Measurements from ENCODE around the gene FIGNL1. TPM values are rescaled to one million over a fixed set of nuclear protein-coding genes. Genes with fewer than 3 reads are reported as not detected.
"Not testable (repeated sequence)": the region's sequence is repeated elsewhere in the genome, so short reads cannot be mapped to it uniquely, and the experiment has no call there.

Gene FIGNL1
- total RNA-seq, 2 donors from 2014 or later, result 2.0 to 7.0 TPM

GRCh38 chr7:50462361-50462760 is 12.2 kb upstream of the FIGNL1 start:
- Histone ChIP-seq H3K4me1 (no peaks in the 10 kb centered on the region), H3K4me3 (no peak overlapping the region), H3K36me3 (replicated peaks in 1 of 2; ENCODE audit: insufficient read depth in 1 of 2, low read depth in 2 of 2) (no peaks in the 10 kb centered on the region), H3K27me3 (no peaks in the 10 kb centered on the region), H3K27ac (no peak overlapping the region), H3K9me3 (no peaks in the 10 kb centered on the region)
- intact Hi-C loops (cut with DNase I), result no loop called here
- DNase-seq (no peak), ATAC-seq (no peak)
- WGBS, 2 donors, result 86 to 90% methylated on average over 4 of the region's 4 CpGs
- TF ChIP-seq POLR2A (IDR thresholded peaks at IDR 0.05) (no peak), CTCF (IDR thresholded peaks at IDR 0.05) (no peak)

DNA sequence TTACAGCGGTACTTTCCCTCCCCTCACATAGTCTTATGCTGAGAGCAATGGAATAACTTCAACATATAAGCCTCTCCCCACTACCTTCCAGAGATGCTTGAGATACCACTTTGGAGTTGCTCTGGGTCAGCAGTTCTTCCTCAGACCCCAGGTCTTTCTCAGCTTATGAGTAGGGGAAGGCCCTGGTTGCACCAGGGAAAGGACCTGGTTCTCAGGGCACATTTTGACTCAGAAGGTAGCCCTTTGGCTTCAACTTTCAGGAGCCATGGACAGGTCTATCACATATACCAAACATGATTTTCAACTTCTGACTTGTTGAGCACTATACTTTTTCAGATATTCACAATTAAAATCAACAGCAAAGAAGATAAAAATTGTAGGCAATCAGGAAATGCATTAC is 11.5 kb upstream of the FIGNL1 start:
- TF ChIP-seq CTCF (IDR thresholded peaks at IDR 0.05), result no peak
- TF ChIP-seq POLR2A (IDR thresholded peaks at IDR 0.05), result no peak
- 86 to 100% methylated on average over 1 of the region's 1 CpG for whole genome bisulfite sequencing, 2 donors
- DNase-seq, result no peak
- Histone ChIP-seq H3K4me3 (no peak overlapping the region), H3K9me3 (no peaks in the 10 kb centered on the region), H3K4me1 (peaks cover 2% of the 10 kb centered on the region), H3K27ac (no peak overlapping the region), H3K36me3 (replicated peaks in 1 of 2; ENCODE audit: insufficient read depth in 1 of 2, low read depth in 2 of 2) (no peaks in the 10 kb centered on the region), H3K27me3 (no peaks in the 10 kb centered on the region)
- no peak for ATAC-seq
- intact Hi-C loops (cut with DNase I), result no loop called here

- H3K27ac ChIP-seq; H3K9me3 ChIP-seq; DNase-seq; H3K4me1 ChIP-seq; H3K36me3 ChIP-seq (replicated peaks in 1 of 2; ENCODE audit: insufficient read depth in 1 of 2, low read depth in 2 of 2); H3K4me3 ChIP-seq; H3K27me3 ChIP-seq; ATAC-seq; intact Hi-C loops (cut with DNase I): not testable (repeated sequence)
- WGBS, 2 donors, result 96% methylated on average over 27 of the region's 27 CpGs; no CpG with 5 or more reads in 1 of the 2 donors
Measured at GRCh38 chr7:50459183-50459582, 9.0 kb upstream of the FIGNL1 start.

GRCh38 chr7:50458651-50459050 is 8.5 kb upstream of the FIGNL1 start:
- H3K4me1 ChIP-seq; DNase-seq; H3K27me3 ChIP-seq; H3K27ac ChIP-seq; ATAC-seq; H3K4me3 ChIP-seq; H3K36me3 ChIP-seq (replicated peaks in 1 of 2; ENCODE audit: insufficient read depth in 1 of 2, low read depth in 2 of 2); intact Hi-C loops (cut with DNase I); H3K9me3 ChIP-seq: not testable (repeated sequence)
- 100% methylated on average over 3 of the region's 4 CpGs; no CpG with 5 or more reads in 1 of the 2 donors for WGBS, 2 donors

DNA sequence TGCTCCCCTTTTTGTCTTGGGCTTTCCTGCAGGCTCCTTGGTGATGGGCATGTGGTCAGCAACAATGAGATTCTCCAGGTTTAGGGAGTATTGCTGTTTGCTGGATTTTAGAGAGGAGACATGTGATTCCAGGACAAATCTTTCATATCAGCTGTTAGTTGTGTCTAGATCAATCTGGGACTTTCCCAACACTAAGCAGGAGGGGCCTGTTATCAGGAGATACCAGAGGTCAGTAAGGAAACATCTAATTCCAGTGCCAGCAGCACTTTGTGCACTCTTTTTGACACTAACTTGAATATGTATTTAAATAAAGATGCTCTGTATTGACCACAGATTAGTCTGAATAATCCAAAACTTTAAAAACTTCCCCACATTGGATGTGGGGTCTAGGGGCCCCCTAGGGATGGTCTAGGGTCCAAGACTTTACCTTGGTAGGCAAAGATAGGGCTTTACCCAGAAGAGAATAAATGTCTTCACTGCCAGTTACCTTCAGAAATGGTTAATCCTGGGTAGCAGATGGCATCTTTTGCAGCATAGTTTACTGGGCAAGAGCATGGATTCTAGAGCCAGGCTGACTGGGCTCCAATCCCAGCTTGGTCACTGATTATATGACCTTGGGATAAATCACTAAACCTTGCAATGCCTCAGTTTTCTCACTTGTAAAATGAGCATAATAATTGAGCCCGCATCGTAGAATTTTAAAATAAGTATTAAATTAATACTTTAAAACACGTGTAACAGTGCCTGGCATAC is 6.4 kb upstream of the FIGNL1 start:
- H3K4me3 ChIP-seq, result no peak overlapping the region
- H3K27ac ChIP-seq, result no peak overlapping the region
- intact Hi-C loops (cut with DNase I), result no loop called here
- TF ChIP-seq POLR2A (IDR thresholded peaks at IDR 0.05) (no peak), CTCF (IDR thresholded peaks at IDR 0.05) (no peak)
- H3K36me3 ChIP-seq (replicated peaks in 1 of 2; ENCODE audit: insufficient read depth in 1 of 2, low read depth in 2 of 2), result no peaks in the 10 kb centered on the region
- DNase-seq, result no peak
- H3K9me3 ChIP-seq, result no peaks in the 10 kb centered on the region
- no peaks in the 10 kb centered on the region for H3K27me3 ChIP-seq
- H3K4me1 ChIP-seq, result peaks cover 10% of the 10 kb centered on the region
- WGBS, 2 donors, result 55 to 63% methylated on average over 3 of the region's 3 CpGs
- no peak for ATAC-seq

GRCh38 chr7:50455658-50456057 is 5.5 kb upstream of the FIGNL1 start:
- no peaks in the 10 kb centered on the region for H3K9me3 ChIP-seq
- no peaks in the 10 kb centered on the region for H3K36me3 ChIP-seq (replicated peaks in 1 of 2; ENCODE audit: insufficient read depth in 1 of 2, low read depth in 2 of 2)
- DNase-seq, result no peak
- no peak overlapping the region for H3K4me3 ChIP-seq
- intact Hi-C loops (cut with DNase I), result no loop called here
- H3K27me3 ChIP-seq, result no peaks in the 10 kb centered on the region
- TF ChIP-seq CTCF (IDR thresholded peaks at IDR 0.05), result no peak
- TF ChIP-seq POLR2A (IDR thresholded peaks at IDR 0.05), result no peak
- no peak overlapping the region for H3K27ac ChIP-seq
- peaks cover 17% of the 10 kb centered on the region for H3K4me1 ChIP-seq
- ATAC-seq, result no peak
